GM19043 (cell line): ENCODE data around the gene KLK1.
"Not testable (repeated sequence)": the region's sequence is repeated elsewhere in the genome, so short reads cannot be mapped to it uniquely, and the experiment has no call there.

ENCODE experiments used
- ATAC-seq: cut with Tn5 transposase; IDR thresholded peaks from one replicate; pipeline ENCODE4 v1.9.1; 2021; ENCODE audit warnings: low read depth; ENCODE audit not compliant: unreplicated experiment

KLK1 gene

DNA sequence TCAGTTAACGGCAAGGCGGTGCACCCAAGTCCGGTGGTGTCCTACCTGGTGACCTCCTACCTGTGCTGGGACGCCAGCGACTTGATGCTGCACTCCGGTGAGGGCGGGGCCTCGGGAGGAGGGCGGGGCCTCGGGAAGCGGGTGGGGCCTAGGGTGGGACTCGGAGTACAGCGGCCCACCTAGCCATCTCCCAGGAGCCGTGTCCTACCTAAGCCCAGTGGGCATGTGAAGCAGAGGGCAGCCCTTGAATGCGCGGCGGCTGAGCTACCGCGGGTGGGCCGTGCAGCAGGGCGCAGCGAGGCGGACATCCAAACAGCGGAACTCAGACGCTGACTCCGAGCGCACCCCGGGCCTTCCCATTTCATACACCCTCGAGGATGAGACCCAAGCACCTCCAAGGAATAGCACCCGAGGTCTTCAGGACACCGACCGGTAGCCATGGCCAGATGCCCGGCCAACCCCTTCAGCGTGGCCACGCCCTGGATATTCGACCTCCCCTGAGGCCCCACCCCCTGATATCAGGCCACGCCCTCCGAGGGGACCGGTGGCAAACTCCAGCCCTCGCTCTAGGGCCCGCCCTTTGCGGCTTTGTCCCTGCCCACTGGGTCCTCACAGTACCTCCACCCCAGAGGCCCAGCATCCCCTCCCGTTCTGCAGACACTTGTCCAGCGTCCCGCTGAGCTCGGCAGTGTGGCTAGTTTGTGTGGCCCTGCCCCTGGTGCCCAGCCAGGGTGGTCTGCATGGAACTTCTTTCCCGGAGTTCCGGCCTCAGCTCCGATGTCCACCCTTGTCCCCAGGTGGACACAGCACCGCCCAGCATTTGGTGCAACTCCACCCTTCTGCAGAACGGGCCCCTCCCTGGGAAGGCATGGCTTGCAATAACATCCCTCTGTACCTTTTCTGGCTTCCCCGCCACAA lies 5.4 kb downstream of the KLK1 start:
- ATAC-seq: peak; percentile 55

GRCh38 chr19:50815439-50815838 lies 8.1 kb downstream of the KLK1 start:
- no peak for ATAC-seq

DNA sequence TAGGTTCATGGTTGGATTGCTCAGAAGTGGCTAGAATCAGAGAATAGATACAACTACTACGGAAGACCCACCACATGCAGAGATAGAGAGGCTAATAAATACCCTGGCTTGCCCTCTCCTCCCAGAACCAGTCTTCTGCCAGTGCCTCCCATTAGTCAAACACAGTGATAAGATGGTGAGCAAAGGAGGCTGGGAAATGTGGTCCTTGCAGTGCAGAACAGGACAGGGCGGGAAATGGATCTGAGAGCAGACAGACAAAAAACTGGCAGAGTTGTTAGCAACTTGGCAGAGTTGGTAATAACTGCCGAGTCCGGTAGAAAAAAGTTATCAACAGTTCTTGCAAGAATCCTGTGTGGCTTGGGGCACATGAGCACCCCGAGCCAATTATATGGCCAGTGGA lies 8.7 kb downstream of the KLK1 start:
- ATAC-seq: no peak

GRCh38 chr19:50812474-50812873 lies 11.1 kb downstream of the KLK1 start:
- no peak for ATAC-seq

DNA sequence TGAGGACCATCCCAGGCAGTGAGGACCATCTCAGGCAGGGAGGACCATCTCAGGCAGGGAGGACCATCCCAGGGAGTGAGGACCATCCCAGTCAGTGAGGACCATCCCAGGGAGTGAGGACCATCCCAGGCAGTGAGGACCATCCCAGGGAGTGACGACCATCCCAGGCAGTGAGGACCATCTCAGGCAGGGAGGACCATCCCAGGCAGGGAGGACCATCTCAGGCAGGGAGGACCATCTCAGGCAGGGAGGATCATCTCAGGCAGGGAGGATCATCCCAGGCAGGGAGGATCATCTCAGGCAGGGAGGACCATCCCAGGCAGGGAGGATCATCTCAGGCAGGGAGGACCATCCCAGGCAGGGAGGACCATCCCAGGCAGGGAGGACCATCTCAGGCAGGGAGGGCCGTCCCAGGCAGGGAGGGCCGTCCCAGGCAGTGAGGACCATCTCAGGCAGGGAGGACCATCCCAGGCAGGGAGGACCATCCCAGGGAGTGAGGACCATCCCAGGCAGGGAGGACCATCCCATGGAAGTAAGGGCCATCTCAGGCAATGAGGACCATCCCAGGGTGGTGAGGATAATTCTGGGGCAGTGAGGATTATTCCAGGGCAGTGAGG lies 11.9 kb downstream of the KLK1 start:
- not testable (repeated sequence) for ATAC-seq

GRCh38 chr19:50808856-50809255 lies 14.7 kb downstream of the KLK1 start:
- no peak for ATAC-seq

DNA sequence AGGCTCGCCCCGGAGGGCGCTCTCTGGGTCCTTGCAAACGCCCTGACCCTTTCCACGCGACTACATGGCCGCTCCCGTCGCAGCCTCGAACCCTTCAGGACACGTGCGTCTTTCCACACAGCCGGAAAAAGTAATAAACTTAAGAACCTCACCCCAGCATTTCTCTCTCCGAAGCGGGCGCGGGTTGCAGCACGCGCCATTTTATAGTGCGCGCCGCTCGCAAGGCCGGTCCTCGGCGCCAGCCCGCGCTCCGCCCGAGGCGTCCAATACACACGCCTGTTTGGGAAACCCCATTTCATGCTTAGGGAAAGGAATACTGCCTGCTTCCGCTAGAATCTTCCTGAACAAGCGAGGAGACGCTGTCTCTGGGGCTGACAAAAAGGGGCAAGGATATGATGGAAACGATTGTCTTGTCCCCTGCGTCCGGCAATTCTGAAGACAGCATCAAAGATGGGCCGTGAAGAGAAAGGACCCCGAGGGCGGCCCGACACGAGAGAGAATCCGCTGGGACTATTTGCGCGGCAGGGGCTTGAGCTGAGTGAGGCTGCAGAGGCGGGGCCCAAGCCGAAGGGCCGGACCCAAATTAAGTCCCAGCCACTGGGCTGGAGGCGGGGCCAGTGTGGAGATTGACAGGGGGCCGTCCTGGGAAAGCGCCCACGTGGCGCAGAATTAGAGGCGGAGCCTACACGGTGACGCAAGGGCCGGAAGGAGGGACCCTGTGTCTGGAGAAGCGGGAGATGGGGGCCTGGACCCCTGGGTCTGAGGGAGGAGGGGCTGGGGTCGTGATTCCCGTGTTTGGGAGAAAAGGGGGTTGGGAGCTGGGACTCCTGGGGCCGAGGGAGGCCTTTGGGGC lies 18.9 kb downstream of the KLK1 start:
- ATAC-seq: peak; percentile 89

DNA sequence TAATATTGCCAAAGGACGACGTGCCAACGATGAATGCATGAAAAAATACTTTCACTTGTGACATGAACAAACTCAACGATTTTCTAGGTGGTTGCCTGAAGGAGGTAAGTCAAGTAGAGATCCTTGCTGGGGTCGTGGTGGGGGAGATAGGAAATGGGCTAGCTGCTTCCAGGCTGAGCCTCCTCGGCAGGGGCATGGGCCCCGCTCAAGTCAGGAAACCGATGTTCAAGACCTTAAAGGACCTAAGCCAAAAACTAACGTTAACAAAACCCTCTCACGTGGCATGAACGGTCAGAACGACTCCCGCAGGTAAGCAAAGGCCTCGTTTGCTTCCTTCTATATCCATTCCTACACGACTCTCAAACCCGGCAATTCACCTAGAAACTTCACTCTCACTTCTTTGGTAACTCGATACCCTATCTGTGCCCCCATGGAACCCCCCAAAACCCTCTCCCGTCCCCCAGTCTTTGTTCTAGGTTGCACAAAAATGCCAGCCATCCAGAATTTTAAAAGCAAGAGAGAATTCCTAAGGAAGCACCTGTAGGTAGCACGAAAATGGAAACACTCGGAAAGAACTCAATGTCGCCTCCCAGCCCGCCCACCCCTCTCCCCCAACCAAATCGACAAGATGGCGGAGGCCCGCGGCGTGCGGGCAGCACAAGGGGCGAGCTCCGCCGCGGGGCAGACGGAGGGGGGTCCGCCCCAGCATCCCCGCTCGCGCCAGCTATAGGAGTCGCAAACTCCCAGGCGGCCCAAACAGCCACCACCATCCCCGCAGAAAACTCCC lies 19.8 kb downstream of the KLK1 start:
- ATAC-seq: no peak

DNA sequence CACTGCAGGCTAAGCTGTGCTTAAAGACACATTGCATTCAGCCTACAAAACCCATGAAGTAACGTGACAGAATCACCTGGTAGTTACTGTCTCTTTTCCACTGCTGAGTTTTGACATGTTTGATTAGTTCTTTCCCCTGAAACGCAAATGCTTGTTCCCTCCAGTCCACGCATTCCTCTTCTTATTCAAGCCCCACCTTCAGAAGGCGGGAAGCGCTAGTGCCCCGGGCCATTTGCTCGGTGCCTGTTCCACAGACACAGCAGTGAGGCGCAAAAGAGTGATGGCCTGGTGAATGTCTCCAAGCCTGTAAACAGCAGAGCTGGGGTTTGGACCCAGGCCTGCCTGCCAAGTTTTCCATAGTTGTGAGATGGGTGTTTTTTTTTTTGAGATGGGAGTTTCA lies 22.5 kb downstream of the KLK1 start:
- no peak for ATAC-seq

DNA sequence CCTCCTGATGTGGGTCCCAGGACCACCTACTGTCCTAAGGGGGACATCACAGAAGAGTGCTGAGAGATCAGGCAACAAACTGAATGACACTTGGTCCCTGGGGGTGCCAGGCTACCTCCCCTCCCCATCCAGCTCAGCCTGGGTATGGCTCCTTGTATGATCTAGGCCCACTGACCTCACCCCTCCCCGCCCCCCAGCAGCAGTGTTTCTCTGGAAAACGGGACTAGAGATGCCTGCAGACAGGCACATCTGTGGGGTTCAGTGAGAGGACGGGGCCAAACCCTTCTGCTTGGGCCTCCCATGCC lies 24.1 kb downstream of the KLK1 start:
- ATAC-seq: no peak

DNA sequence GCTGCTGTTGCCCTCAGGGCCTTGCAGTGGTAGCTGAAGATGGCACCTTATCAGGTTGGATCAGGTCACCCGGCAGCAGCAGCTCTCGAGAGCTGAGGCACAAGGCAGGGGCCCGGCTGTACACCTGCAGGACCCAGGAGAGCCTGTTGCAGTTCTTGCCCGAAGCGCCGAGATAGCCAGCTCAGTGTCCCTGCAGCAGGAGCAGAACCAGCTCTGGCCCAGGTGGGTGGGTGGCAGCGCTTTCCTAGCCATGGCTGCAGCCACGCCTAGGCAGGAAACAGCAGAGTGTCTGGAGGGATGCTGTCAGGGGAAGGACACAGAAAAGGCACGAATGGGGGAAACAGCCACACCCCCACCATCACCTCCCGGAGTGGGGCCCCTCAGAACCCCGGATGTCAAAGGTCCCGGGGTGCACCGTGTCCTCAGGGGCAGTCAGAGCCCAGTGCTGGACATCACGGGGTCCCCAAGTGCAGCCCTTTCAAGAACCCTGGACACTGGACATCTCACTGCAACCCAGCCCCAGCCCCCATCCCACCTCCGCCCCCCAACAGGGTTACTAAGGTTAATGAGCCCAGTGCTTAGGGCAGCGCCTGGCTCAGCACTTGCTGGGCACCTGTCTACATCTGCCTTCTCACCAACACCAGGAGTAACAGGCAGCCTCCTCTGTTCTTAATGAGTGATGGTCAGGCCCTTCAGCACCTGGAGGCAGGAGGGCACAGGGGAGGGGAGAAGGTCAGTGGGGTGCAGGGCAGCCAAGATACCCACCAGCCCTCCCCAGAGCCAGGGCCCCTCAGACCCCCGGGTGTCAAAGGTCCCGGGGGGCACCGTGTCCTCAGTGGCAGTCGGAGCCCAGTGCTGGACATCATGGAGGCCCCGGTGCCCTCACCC lies 24.7 kb downstream of the KLK1 start:
- ATAC-seq: no peak

GRCh38 chr19:50797781-50798658 lies 25.6 kb downstream of the KLK1 start:
- no peak for ATAC-seq

DNA sequence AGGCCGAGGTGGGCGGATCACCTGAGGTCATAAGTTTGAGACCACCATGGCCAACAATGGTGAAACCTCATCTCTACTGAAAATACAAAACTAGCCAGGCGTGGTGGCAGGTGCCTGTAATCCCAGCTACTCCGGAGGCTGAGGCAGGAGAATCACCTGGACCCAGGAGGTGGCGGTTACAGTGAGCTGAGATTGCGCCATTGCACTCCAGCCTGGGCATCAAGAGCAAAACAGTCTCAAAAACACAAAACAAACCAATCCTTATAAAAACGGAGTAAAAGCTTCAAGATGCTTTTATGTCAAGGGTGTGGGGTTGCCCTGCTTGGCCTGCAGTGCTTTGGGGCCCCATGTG lies 26.2 kb downstream of the KLK1 start:
- ATAC-seq: no peak

DNA sequence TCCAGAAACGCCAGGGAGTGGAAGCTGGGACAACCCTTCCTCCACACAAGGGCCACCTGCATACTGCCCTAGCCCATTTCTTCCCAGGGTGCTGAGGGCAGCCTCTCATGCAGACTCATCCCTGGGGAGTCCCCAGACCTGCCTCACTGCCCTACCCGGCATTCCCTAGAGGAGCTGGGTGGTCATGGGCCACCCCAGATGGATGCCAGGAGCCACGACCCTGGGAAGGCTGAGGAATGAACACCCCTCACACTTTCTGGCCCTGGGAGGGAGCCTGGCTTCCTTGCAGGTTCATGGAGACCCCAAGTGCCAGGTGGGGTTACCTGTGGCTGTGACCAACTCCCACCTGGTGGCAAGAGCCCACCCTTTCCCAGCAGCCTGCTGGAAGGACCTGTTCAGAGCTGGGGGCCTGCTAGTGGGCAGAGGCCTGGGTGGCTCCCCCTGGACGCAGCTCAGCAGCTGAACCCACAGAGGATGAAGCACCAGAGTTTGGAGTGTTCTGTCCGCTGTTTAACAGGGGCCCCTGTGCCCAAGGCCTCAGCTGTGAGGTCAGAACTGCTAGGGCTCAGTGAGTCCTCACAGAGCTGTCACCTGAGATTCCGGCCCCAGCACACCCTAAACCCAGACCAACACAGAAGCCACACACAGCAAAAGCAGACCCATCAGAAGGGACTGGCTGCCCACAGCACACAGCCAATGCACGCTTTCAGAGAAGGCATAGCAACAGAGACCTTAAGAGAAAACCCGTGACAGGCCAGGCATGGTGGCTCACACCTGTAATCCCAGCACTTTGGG lies 26.8 kb downstream of the KLK1 start:
- no peak for ATAC-seq

GRCh38 chr19:50796128-50796633 lies 27.4 kb downstream of the KLK1 start:
- no peak for ATAC-seq

GRCh38 chr19:50795664-50796073 lies 27.9 kb downstream of the KLK1 start:
- no peak for ATAC-seq

- ATAC-seq: no peak
These were observed 28.5 kb downstream of the KLK1 start for GRCh38 chr19:50794876-50795663.
